ENCODE results near the gene FNIP1.
"Not testable (repeated sequence)": the region's sequence is repeated elsewhere in the genome, so short reads cannot be mapped to it uniquely, and the experiment has no call there.

The FNIP1 gene

GRCh38 chr5:131634996-131635683, 161.7 kb downstream of the FNIP1 start, which contains the start of gene RAPGEF6:
TSS of gene RAPGEF6 (minus strand) at chr5:131635229. CDS start at chr5:131635030, 199 bp downstream.
- DNase-seq, result peak; percentile 99

- peak; percentile 44 for DNase-seq
Measured at GRCh38 chr5:131634666-131634995, 162.2 kb downstream of the FNIP1 start.

- DNase-seq, result no peak
Measured at GRCh38 chr5:131634238-131634637, 162.6 kb downstream of the FNIP1 start.

GRCh38 chr5:131633830-131634229, 163.0 kb downstream of the FNIP1 start:
- no peak for DNase-seq

- DNase-seq, result no peak
Measured at GRCh38 chr5:131630963-131631350, 165.9 kb downstream of the FNIP1 start.

- DNase-seq, result no peak
Measured at GRCh38 chr5:131630208-131630962, 166.4 kb downstream of the FNIP1 start.

- no peak for DNase-seq
Measured at GRCh38 chr5:131628990-131629389, 167.8 kb downstream of the FNIP1 start.

- no peak for DNase-seq
Measured at GRCh38 chr5:131627207-131627865, 169.5 kb downstream of the FNIP1 start.

GRCh38 chr5:131622633-131623032, 174.2 kb downstream of the FNIP1 start:
- no peak for DNase-seq

- DNase-seq, result not testable (repeated sequence)
Measured at GRCh38 chr5:131621164-131621563, 175.7 kb downstream of the FNIP1 start.

- DNase-seq, result no peak
Measured at GRCh38 chr5:131619102-131619501, 177.7 kb downstream of the FNIP1 start.

- DNase-seq, result no peak
Measured at GRCh38 chr5:131617140-131617822, 179.5 kb downstream of the FNIP1 start.

GRCh38 chr5:131615957-131616356, 180.9 kb downstream of the FNIP1 start:
- DNase-seq, result no peak

- DNase-seq, result no peak
Measured at GRCh38 chr5:131613423-131613822, 183.4 kb downstream of the FNIP1 start.

- DNase-seq, result no peak
Measured at GRCh38 chr5:131611064-131611381, 185.8 kb downstream of the FNIP1 start.

GRCh38 chr5:131610198-131611063, 186.4 kb downstream of the FNIP1 start:
- DNase-seq, result no peak

- DNase-seq, result no peak
Measured at GRCh38 chr5:131609774-131610173, 187.0 kb downstream of the FNIP1 start.

GRCh38 chr5:131608597-131608996, 188.2 kb downstream of the FNIP1 start:
- DNase-seq, result no peak

- DNase-seq, result no peak
Measured at GRCh38 chr5:131607903-131608540, 188.8 kb downstream of the FNIP1 start.

- no peak for DNase-seq
Measured at GRCh38 chr5:131607418-131607817, 189.4 kb downstream of the FNIP1 start.

- DNase-seq, result no peak
Measured at GRCh38 chr5:131605086-131605485, 191.7 kb downstream of the FNIP1 start.
